Measurements from ENCODE around the gene STK17B. TPM values are rescaled to one million over a fixed set of nuclear protein-coding genes. Genes with fewer than 3 reads are reported as not detected.
A peak's percentile ranks its signal among the peaks of the same experiment; 100 is the strongest.

STK17B gene
- total RNA-seq, 1 experiment from 2014 or later: 22.1 TPM

DNA sequence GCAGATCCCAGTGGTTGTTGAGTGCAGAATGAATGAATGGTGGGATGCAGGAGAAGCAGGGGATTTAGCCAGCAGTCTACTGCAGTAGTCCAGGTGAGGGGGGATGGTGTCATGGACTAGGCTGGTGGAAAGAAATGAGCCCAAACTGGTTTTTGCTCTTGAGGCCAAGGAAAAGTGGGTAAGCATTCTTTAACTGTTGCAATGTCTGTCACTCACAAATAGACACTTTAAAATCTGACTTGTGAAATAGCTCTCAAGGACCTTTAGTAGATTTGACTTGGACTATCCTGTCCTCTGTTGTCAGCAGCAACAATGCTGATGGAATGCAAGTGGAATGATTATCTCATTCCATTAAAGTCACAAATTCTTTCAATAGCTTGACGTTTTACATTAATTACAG, 37.5 kb upstream of the STK17B start:
- no peaks in the 10 kb centered on the region for H3F3A ChIP-seq (ENCODE audit: low read length, unreplicated experiment)
- H3K9me3 ChIP-seq (ENCODE audit: low read length): no peaks in the 10 kb centered on the region
- no peak overlapping the region for H3K4me2 ChIP-seq (ENCODE audit: low read length)
- no peaks in the 10 kb centered on the region for H3K36me3 ChIP-seq (ENCODE audit: low read depth, low read length)
- DNase-seq: peak; percentile 44
- H4K20me1 ChIP-seq (ENCODE audit: low read length): no peaks in the 10 kb centered on the region
- H3K27ac ChIP-seq (ENCODE audit: low read length): no peak overlapping the region
- intact Hi-C loops (cut with micrococcal nuclease): no loop called here
- ATAC-seq: no peak
- ChIA-PET CTCF (no interaction called here), POLR2A (ENCODE audit: unreplicated experiment) (interaction anchor here (0.7 kb wide), 1 partner anchor 590 kb away, joined by 4 read pairs; the partner anchor contains the start of gene GTF3C3)
- H3K9me2 ChIP-seq (replicated peaks; ENCODE audit: low read length): no peaks in the 10 kb centered on the region
- TF ChIP-seq, protein P1, sequence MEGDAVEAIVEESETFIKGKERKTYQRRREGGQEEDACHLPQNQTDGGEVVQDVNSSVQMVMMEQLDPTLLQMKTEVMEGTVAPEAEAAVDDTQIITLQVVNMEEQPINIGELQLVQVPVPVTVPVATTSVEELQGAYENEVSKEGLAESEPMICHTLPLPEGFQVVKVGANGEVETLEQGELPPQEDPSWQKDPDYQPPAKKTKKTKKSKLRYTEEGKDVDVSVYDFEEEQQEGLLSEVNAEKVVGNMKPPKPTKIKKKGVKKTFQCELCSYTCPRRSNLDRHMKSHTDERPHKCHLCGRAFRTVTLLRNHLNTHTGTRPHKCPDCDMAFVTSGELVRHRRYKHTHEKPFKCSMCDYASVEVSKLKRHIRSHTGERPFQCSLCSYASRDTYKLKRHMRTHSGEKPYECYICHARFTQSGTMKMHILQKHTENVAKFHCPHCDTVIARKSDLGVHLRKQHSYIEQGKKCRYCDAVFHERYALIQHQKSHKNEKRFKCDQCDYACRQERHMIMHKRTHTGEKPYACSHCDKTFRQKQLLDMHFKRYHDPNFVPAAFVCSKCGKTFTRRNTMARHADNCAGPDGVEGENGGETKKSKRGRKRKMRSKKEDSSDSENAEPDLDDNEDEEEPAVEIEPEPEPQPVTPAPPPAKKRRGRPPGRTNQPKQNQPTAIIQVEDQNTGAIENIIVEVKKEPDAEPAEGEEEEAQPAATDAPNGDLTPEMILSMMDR (conservative IDR thresholded peaks at IDR 0.05; ENCODE audit: low read depth, low read length): no peak
- TF ChIP-seq EZH2phosphoT487 (IDR thresholded peaks at IDR 0.05; ENCODE audit: borderline replicate concordance, low read length) (no peak), EZH2 (IDR thresholded peaks at IDR 0.05; ENCODE audit: low read length, unreplicated experiment) (no peak)
- no peak overlapping the region for H3K9ac ChIP-seq (ENCODE audit: low read length)
- no peak overlapping the region for H3K4me3 ChIP-seq (ENCODE audit: low read length)
- H3K27me3 ChIP-seq (ENCODE audit: low read length): no peaks in the 10 kb centered on the region
- H2AFZ ChIP-seq (ENCODE audit: low read length): no peak overlapping the region
- no peaks in the 10 kb centered on the region for H3K79me2 ChIP-seq (ENCODE audit: low read length)
- no peaks in the 10 kb centered on the region for H3K4me1 ChIP-seq (ENCODE audit: insufficient read depth, low read length)
- BruUV-seq (replicated peaks): no TSS peak

- POLR2A ChIA-PET (ENCODE audit: unreplicated experiment): no interaction called here
- Histone ChIP-seq H3K27me3 (ENCODE audit: low read length) (no peaks in the 10 kb centered on the region), H3K27ac (ENCODE audit: low read length) (no peak overlapping the region), H3K9me3 (ENCODE audit: low read length) (no peaks in the 10 kb centered on the region), H2AFZ (ENCODE audit: low read length) (no peak overlapping the region), H3K4me3 (ENCODE audit: low read length) (no peak overlapping the region), H3K79me2 (ENCODE audit: low read length) (no peaks in the 10 kb centered on the region), H3K4me1 (ENCODE audit: insufficient read depth, low read length) (no peaks in the 10 kb centered on the region), H3K9ac (ENCODE audit: low read length) (no peak overlapping the region), H3F3A (ENCODE audit: low read length, unreplicated experiment) (no peaks in the 10 kb centered on the region), H3K4me2 (ENCODE audit: low read length) (no peak overlapping the region), H3K36me3 (ENCODE audit: low read depth, low read length) (no peaks in the 10 kb centered on the region), H4K20me1 (ENCODE audit: low read length) (no peaks in the 10 kb centered on the region), H3K9me2 (replicated peaks; ENCODE audit: low read length) (no peaks in the 10 kb centered on the region)
- intact Hi-C loops (cut with micrococcal nuclease): no loop called here
- ATAC-seq (no peak), DNase-seq (peak; percentile 22)
- CTCF ChIA-PET: no interaction called here
- TF ChIP-seq, protein P1 (conservative IDR thresholded peaks at IDR 0.05; ENCODE audit: low read depth, low read length): no peak
- no TSS peak for BruUV-seq (replicated peaks)
Measured at GRCh38 chr2:196206804-196207203, 35.4 kb upstream of the STK17B start.

DNA sequence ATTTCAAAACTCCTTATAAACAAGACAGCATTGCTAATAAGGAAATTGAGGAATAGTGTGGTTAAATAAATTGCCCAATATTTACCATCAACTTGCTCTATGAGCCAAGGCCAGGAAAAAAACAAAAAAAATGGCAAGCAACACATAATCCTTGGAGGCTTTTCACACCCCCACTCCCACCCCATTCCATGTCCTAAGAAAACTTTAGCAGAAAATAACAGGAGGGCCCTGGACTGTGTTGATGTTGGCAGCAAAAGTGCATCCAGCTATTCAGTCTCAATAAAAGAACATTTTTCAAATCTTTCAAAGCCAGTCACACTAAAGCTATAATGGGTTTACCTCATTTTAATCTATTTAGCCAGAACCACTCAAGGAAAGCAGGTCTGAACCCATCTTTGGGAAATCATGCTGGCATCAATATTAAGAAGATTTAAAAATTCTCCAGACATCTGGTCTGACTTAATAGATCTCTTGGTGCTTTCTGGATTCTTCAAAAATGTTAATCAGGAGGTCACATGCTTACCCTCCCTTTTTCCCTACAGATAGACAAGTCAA, 34.6 kb upstream of the STK17B start:
- H3K27me3 ChIP-seq (ENCODE audit: low read length): no peaks in the 10 kb centered on the region
- DNase-seq (no peak), ATAC-seq (no peak)
- no TSS peak for BruUV-seq (replicated peaks)
- TF ChIP-seq EZH2 (IDR thresholded peaks at IDR 0.05; ENCODE audit: low read length, unreplicated experiment) (no peak), EZH2phosphoT487 (IDR thresholded peaks at IDR 0.05; ENCODE audit: borderline replicate concordance, low read length) (no peak)
- TF ChIP-seq, protein P1 (conservative IDR thresholded peaks at IDR 0.05; ENCODE audit: low read depth, low read length): no peak
- no peak overlapping the region for H2AFZ ChIP-seq (ENCODE audit: low read length)
- H3K79me2 ChIP-seq (ENCODE audit: low read length): no peaks in the 10 kb centered on the region
- no peaks in the 10 kb centered on the region for H3K4me1 ChIP-seq (ENCODE audit: insufficient read depth, low read length)
- no peaks in the 10 kb centered on the region for H3K9me2 ChIP-seq (replicated peaks; ENCODE audit: low read length)
- no peaks in the 10 kb centered on the region for H3K9me3 ChIP-seq (ENCODE audit: low read length)
- H4K20me1 ChIP-seq (ENCODE audit: low read length): no peaks in the 10 kb centered on the region
- POLR2A ChIA-PET (ENCODE audit: unreplicated experiment): no interaction called here
- no peak overlapping the region for H3K27ac ChIP-seq (ENCODE audit: low read length)
- intact Hi-C loops (cut with micrococcal nuclease): no loop called here
- CTCF ChIA-PET: no interaction called here
- no peak overlapping the region for H3K9ac ChIP-seq (ENCODE audit: low read length)
- H3K4me3 ChIP-seq (ENCODE audit: low read length): no peak overlapping the region
- H3K4me2 ChIP-seq (ENCODE audit: low read length): no peak overlapping the region
- no peaks in the 10 kb centered on the region for H3K36me3 ChIP-seq (ENCODE audit: low read depth, low read length)
- H3F3A ChIP-seq (ENCODE audit: low read length, unreplicated experiment): no peaks in the 10 kb centered on the region
